NCI-H2081 (cell line): Measurements from ENCODE around the gene CREB3L1.

Source experiments
- DNase-seq, 2 experiments: peaks; one replicate each; lab custom pipeline; 2025; lab: John Stamatoyannopoulos, UW

Gene CREB3L1

GRCh38 chr11:46322759-46323158, 45.3 kb downstream of the CREB3L1 start:
- DNase-seq: no peak

GRCh38 chr11:46326813-46327416, 49.5 kb downstream of the CREB3L1 start:
- peak in 1 of 2 experiments; percentile 53 for DNase-seq

GRCh38 chr11:46327829-46328228, 50.4 kb downstream of the CREB3L1 start:
- DNase-seq: no peak

GRCh38 chr11:46330154-46330553, 52.7 kb downstream of the CREB3L1 start:
- DNase-seq: no peak

- peak; percentile 50 to 68 for DNase-seq
Measured at GRCh38 chr11:46330563-46331281, 53.3 kb downstream of the CREB3L1 start.

GRCh38 chr11:46331282-46331984, 54.0 kb downstream of the CREB3L1 start:
- no peak for DNase-seq

GRCh38 chr11:46332093-46332567, 54.7 kb downstream of the CREB3L1 start:
- DNase-seq: no peak

GRCh38 chr11:46332568-46333393, 55.3 kb downstream of the CREB3L1 start:
- DNase-seq: no peak

GRCh38 chr11:46333394-46333947, 56.0 kb downstream of the CREB3L1 start:
- DNase-seq: no peak

GRCh38 chr11:46334211-46334610, 56.7 kb downstream of the CREB3L1 start:
- no peak for DNase-seq

GRCh38 chr11:46335271-46335670, 57.8 kb downstream of the CREB3L1 start:
- no peak for DNase-seq

GRCh38 chr11:46335890-46336562, 58.6 kb downstream of the CREB3L1 start:
- no peak for DNase-seq

GRCh38 chr11:46336563-46337180, 59.2 kb downstream of the CREB3L1 start:
- no peak for DNase-seq

- no peak for DNase-seq
Measured at GRCh38 chr11:46337626-46338345, 60.3 kb downstream of the CREB3L1 start.

- DNase-seq: no peak
Measured at GRCh38 chr11:46338636-46338987, 61.1 kb downstream of the CREB3L1 start.

- DNase-seq: peak; percentile 97 to 98
Measured at GRCh38 chr11:46338988-46339666, 61.7 kb downstream of the CREB3L1 start.

- DNase-seq: no peak
Measured at GRCh38 chr11:46339816-46340215, 62.4 kb downstream of the CREB3L1 start.

GRCh38 chr11:46341454-46341853, 64.0 kb downstream of the CREB3L1 start:
- DNase-seq: no peak

GRCh38 chr11:46342239-46342638, 64.8 kb downstream of the CREB3L1 start:
- peak in 1 of 2 experiments; percentile 30 for DNase-seq

- DNase-seq: no peak
Measured at GRCh38 chr11:46343520-46343919, 66.1 kb downstream of the CREB3L1 start.
